AG04449 (cell line): ENCODE data around the gene IL3.

Source experiments
- CTCF ChIA-PET: fragments of 350-600 bp; formaldehyde crosslinking; extraction: SDS; loops from one replicate; lab custom pipeline; 2021; ENCODE audit warnings: antibody characterized with exemption; lab: Yijun Ruan, JAX
- POLR2A ChIA-PET: fragments of 400-600, 350-600 bp; formaldehyde crosslinking; extraction: SDS; loops from one replicate; lab custom pipeline; 2020; ENCODE audit warnings: antibody characterized with exemption, inconsistent platforms; lab: Yijun Ruan, JAX
- DNase-seq: peaks from one replicate; pipeline ENCODE4 v3.0.0-alpha.2; 2010; ENCODE audit warnings: low read depth, low spot score
- H3K4me3 ChIP-seq: 2 replicates; pipeline ENCODE4 v1.5.1; 2011; ENCODE audit warnings: low read depth, mild to moderate bottlenecking, control low read depth, low read length
- CTCF ChIP-seq: IDR thresholded peaks from one replicate; pipeline ENCODE4 v1.5.1; 2011; ENCODE audit warnings: mild to moderate bottlenecking, moderate library complexity, low read length, control low read depth, inconsistent platforms; ENCODE audit not compliant: insufficient read depth; ENCODE audit errors: missing control alignments

IL3 gene

GRCh38 chr5:132057498-132058255 is 2.8 kb upstream of the IL3 start:
- no peak for TF ChIP-seq CTCF
- DNase-seq: no peak
- no peak overlapping the region for H3K4me3 ChIP-seq
- CTCF ChIA-PET: interaction anchor here (1.5 kb wide), 1 partner anchor 76 kb away, joined by 3 read pairs; no protein-coding TSS in a partner anchor
- POLR2A ChIA-PET: no interaction called here

- ChIA-PET POLR2A (no interaction called here), CTCF (interaction anchor here (0.9 to 1.5 kb wide), 2 partner anchors 75 to 469 kb away, joined by 3 read pairs; no protein-coding TSS in a partner anchor)
- no peak for TF ChIP-seq CTCF
Measured at GRCh38 chr5:132058646-132059042, 1.8 kb upstream of the IL3 start.

GRCh38 chr5:132059043-132059695 is 1.3 kb upstream of the IL3 start:
- POLR2A ChIA-PET: no interaction called here
- CTCF ChIA-PET: interaction anchor here (0.9 to 1.5 kb wide), 2 partner anchors 75 to 470 kb away, joined by 3 read pairs; no protein-coding TSS in a partner anchor
- TF ChIP-seq CTCF: no peak
- no peak for DNase-seq
- H3K4me3 ChIP-seq: no peak overlapping the region

More at GRCh38 chr5:132058646-132059042, 1.8 kb upstream of the IL3 start:
- no peak for DNase-seq
- H3K4me3 ChIP-seq: no peak overlapping the region

GRCh38 chr5:132059696-132060500 is 557 bp upstream of the IL3 start:
- DNase-seq: no peak
- CTCF ChIA-PET: interaction anchor here (1.1 to 8.0 kb wide), 3 partner anchors 27 to 52 kb away, joined by 3 to 79 read pairs (median 3); no protein-coding TSS in a partner anchor
- TF ChIP-seq CTCF: no peak
- POLR2A ChIA-PET: no interaction called here
- H3K4me3 ChIP-seq: no peak overlapping the region

GRCh38 chr5:132063090-132063911 is 2.8 kb downstream of the IL3 start:
- ChIA-PET CTCF (interaction anchor here (0.6 to 9.3 kb wide), 50 partner anchors 9 to 1192 kb away, joined by 3 to 111 read pairs (median 5); partner anchors contain the start of genes CSF2 and FNIP1), POLR2A (no interaction called here)
- H3K4me3 ChIP-seq: no peak overlapping the region
- DNase-seq: no peak
- TF ChIP-seq CTCF: peak; percentile 97
